Measurements from ENCODE around the gene ADGRD1.

The ADGRD1 gene

DNA sequence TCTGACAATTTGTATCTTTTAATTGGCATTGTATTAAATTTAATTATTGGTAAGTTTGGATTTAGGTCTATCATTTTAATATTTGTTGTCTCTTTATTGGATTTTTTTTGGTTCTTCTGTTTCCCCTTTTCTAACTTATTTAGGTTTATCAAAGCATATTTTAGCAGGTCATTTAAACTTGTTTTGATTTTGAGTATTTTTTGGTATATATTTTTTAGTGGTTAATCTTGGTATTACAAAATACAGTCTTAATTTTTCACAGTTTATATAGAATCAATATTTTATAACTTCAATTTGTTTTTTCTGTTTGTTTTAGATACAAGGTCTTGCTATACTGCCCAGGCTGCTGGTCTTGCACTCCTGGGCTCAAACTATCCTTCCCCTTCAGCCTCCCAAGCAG lies 15.5 kb upstream of the ADGRD1 start:
- DNase-seq: no peak

DNA sequence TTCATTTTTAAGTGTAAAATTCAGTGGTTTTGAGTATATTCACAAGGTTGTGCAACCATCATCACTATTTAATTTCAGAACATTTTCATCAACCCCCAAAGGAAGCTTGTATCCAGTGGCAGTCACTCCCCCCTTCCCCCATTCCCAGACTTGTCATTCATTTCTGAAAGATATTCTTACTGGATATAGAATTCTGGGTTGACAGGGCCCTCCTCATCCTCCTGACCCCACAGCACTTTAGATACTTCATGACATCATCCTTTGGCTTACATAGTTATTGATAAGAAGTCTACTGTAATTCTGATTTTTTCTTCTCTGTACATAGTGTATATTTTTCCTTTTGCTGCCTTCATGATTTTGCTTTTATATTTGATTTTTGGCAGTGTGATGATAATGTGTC lies 8.8 kb upstream of the ADGRD1 start:
- DNase-seq: no peak

- DNase-seq: no peak
Measured at GRCh38 chr12:130945786-130946492, 7.8 kb upstream of the ADGRD1 start.

DNA sequence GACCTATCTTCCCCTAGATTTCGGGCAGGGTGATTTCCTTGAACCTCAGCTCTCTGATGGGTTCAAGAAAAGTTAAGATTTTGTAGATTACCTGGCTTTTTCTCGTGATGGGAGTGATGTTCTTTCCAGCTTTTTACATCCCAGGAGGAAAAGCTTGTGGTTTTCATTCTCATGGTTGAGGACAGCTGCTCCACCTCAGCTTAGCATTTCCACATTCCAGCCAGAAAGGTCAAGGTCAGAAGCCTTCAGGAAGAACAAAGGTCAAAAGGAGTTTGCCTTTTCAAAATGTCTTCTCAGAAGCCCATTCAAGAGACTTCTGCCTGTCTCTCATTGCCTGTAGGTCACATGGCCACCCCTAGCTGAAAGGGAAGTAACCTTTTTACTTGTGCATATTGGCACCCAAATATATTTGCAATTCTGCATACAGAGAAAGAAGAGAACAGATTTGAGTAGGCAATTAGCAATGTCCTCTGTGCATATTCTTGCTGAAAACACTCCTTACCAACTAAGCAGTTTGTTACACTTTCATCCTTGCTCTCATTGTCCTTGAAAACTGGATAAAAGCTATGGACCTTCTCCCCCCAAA lies 6.6 kb upstream of the ADGRD1 start:
- no peak for DNase-seq

DNA sequence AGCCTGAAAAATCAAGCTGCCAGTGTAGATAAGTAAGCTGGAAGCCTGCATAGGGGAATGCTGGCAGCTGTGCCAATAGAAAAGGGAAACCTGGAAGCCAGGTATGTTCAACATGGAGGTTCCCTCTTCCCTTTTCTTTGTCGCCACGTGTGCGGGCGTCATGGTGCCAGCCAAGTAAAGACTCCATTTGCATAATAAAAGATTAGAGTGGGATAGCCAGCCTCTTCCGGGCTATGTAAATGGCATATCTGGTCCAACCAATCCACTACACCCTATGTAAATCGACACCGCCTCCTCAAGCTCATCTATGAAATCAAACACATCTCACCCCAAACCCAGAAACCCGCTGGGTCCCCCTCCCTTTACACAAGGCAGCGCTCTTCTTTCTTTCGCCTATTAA lies 5.6 kb upstream of the ADGRD1 start:
- DNase-seq: no peak

DNA sequence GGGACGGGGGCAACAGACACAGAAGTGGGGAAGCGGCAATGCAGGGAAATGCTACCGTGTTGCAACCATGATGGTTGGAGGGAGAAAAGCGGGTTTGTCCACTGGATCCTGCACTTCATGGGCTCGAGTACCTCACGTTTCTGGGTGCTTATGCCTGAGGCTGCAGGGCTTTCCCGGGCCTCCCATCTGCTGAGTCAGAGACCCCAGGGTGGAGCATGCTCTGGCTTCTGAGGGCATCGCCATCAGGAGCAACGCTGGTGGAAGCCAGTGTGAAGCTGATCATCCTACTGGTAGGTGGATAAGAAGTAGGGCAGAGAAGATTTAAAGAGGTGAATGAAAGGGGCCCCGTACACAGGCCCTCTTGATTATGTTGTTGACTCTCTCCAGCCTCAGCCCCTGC lies 5.0 kb upstream of the ADGRD1 start:
- no peak for DNase-seq

DNA sequence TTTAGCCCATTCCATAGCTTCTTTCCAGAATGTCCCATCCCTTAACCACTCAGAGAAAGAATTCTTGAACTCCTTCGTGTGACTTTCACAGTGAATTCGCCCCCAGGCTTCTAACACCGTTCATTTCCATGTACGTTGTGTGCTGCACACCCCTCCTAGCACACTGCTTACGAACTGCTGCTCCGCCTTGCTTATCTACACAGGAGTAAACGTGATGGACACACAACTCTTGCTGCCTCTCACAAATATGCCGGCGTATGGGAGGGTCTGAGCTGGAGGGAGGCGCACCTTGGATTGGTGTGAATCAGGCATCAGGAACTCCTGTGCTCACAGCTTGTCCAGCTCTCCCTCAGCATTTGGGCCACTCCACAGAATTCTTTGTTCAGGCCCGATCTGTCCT lies 3.9 kb upstream of the ADGRD1 start:
- no peak for DNase-seq

DNA sequence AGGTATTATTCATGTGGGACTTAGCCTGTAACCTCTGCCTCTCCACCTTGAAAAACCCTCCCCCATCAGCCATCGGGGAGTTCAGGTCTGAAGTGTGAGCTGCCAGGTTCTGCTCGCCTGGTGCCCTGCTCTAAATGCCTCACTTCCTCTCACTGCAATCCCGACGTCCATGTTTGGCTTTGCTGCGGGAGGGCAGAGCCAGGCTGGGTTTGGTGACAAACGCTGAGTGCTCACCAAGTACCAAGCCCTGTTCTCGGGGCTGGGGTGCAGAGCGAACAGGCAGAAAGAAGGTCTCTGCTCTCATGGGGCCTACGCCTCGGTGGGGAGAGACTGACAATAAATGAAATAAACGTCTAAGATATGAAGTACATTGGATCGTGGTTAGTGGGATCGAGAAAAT lies 2.1 kb upstream of the ADGRD1 start:
- DNase-seq: no peak

DNA sequence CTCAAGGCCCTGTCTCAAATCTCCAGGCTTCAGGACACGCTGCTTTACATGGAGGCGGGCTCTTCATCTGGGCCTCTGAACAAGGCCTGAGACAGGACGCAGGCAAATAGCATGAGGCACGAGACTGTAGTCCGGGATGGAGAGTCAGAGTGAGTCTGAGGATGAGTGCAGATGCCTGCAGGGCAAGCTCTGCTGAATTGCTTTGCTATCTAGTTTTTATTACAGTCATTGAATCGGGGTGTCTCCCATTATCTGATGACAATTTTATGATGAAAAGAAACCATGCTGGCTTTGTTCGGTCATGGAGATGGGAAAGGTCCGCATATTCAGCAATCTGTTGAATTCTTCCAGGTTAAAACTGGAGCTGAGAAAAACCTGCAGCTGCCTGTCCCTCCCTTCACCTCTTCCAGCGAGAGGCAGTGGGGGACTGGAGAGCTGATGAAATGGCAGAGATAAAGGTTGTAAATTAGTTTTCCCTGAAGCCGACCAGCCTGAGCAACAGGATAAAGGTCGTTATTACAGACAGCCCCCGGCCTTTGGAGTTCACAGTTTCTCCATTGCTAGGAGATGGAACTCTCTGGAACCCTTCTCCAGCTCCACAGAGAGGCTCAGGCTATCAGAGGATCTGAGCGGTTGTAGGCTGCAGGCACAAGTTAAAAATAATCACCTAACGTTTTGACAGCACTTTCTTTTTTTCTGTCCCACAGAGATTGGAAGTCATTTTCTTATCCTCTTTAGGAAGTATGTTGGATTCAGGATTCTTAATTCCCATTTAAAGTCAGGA lies 1.3 kb upstream of the ADGRD1 start:
- DNase-seq: no peak

GRCh38 chr12:130954544-130954831 lies 781 bp downstream of the ADGRD1 start:
- no peak for DNase-seq

DNA sequence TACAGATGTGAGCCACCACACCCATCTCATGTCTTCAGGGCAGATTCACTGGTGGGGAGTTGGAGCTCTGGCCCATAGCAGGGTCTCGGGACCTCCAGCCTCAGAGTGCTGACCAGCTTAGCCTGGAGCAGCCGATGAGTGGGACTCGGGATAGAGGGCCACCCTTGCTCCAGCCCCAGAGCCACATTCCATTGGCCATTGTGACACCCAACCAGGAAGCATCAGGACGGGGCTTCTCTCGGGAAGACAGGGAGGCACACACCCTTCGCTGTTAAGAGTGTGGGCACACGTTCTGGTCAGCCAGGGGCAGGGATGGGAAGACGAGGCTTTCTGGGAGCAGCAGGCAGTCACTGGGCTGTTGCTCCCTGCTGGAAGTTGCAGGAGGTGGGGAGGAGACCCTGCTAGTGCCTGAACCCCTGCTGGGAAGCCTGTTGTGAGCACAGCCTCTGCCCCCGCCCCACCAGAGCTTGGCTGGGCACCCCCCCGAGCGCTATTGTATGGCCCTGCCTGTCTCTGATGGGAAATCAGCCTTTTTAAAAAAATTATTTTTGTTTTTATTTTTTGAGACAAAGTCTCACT lies 1.6 kb downstream of the ADGRD1 start:
- DNase-seq: no peak

DNA sequence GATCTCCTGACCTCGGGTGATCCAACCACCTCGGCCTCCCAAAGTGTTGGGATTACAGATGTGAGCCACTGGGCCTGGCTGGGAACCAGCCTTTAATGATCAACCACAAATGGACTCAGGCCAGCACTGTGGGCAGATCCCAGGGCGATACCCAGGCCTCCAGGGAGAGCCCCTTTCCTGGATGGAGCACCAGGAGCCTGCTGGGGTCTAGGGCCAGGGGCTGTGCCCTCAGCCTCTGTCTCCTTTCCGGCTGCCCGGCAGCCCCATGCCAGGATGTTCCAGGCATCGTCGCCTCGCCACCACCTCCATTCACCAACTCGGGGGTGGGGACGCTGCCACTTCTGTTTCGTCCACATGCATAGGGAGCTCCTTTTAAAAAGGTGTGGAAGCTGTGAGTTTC lies 2.3 kb downstream of the ADGRD1 start:
- DNase-seq: no peak

DNA sequence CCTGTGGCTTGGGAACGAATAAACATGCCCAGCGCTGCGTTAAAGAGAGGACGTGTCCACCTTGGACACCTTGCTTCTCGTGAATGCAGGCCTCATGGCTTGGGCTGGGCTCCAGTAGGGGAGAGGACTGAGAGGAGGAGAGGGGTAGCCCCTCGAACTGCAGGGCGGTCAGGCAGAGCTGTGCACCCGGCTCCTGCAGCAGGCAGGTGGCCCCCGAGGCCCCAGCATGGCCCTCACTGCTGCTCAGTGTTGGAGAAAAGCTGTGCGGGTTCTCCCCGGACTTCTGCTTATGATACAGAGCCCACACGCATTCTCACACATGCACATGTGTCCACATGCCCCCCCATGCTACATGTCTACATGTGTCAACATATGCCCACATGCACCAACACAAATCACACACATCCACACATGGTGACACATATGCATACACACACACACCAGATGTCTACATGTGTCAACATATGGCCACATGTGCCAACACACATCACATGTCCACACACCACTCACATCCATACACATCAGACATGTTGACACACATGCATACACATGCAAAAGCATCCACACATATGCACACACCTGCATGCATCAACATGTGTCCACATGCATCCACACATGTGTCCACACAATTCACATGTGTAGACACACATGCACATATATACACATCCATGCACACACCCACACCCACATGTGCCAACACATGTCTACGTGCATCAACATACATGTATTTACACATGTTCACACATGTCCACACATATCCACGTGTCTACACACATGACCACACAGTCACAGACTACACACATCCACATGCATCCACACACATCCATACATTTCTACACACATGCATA lies 3.0 kb downstream of the ADGRD1 start:
- no peak for DNase-seq

DNA sequence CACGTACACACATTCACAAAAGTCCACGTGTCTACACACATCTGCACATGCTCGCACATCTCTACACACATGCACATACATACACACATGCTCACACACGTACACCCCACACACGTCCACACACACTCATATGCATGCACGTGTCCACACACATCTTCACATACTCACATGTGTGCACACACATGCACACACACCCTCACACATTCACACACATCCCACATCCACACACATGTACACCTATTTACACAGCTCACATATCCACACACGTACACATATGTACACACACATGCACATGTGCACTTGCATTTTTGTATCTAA lies 3.6 kb downstream of the ADGRD1 start:
- no peak for DNase-seq

- no peak for DNase-seq
Measured at GRCh38 chr12:130958557-130959140, 4.9 kb downstream of the ADGRD1 start.

GRCh38 chr12:130959632-130960031 lies 5.9 kb downstream of the ADGRD1 start:
- no peak for DNase-seq

- no peak for DNase-seq
Measured at GRCh38 chr12:130960058-130960457, 6.4 kb downstream of the ADGRD1 start.

GRCh38 chr12:130960787-130961186 lies 7.1 kb downstream of the ADGRD1 start:
- DNase-seq: no peak

GRCh38 chr12:130961921-130962451 lies 8.3 kb downstream of the ADGRD1 start:
- DNase-seq: no peak

GRCh38 chr12:130965214-130965613 lies 11.5 kb downstream of the ADGRD1 start:
- no peak for DNase-seq

DNA sequence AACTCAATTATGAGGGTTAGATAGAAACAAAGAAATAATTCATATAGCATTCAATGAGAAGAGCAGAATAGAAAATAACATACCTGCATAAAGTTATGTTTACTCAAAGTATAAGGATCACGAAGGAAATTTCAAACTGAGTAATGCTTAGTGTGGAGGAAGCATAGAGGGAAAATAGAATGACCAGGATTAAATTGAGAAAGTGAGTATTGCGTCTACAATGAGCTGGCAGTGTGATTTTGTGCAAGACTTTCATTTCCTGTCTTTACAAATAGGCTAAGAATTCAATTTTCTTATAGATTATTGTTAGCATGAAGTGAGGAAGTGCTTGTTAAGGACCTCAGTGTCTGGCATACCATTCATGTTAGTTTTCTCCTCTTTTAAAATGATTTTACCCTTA lies 12.0 kb downstream of the ADGRD1 start:
- no peak for DNase-seq

DNA sequence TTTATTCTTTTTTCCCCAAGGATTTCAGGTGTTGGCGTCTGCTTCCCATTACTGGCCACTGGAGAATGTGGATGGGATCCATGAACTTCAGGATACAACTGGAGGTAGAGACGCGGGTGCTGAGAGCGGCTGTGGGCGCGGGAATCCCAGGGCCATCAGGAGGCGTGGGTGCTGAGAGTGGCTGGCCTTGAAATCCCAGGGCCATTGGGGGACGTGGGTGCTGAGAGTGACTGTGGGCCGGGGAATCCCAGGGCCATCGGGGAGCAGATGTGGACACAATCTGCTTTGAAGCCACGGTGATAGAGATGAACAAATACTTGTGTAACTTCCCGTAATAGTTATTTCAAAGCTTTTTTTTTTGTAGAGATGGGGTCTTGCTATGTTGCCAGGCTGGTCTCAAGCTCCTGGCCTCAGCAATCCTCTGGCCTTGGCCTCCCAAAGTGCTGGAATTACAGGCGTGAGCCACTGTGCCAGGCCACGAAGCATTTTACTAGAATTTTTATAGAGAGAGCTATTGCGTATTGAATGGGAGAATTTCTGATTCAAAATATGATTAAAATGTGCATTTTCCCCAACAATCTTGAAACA lies 12.8 kb downstream of the ADGRD1 start:
- no peak for DNase-seq

Data from stimulated activated CD4-positive, alpha-beta T cell treated with anti-CD3 and anti-CD28 coated beads, Interleukin-1b, Interleukin-23, amount 100 ng/mL, for 48 hours (primary cell).